Psoas muscle (tissue), 8 donors: ENCODE data around the gene PSMD4. TPM values are rescaled to one million over a fixed set of nuclear protein-coding genes. Genes with fewer than 3 reads are reported as not detected.
A peak's percentile ranks its signal among the peaks of the same experiment; 100 is the strongest.

ENCODE experiments used
- ATAC-seq, 4 donors: fragments of 200-7000 bp; cut with Tn5 transposase; one replicate each; pipeline ENCODE4 v1.9.1; 2020; ENCODE audit warnings: moderate library complexity in 3 of 4, mild to moderate bottlenecking in 2 of 4
- DNase-seq, 2 donors: peaks; one replicate each; pipeline ENCODE4 v3.0.0-alpha.2; 2020
- H3K27ac ChIP-seq: fragments of 200-600 bp; one replicate; pipeline ENCODE4 v1.8.0; 2022
- H3K27me3 ChIP-seq, 3 donors: fragments of 200-600 bp in 1 of 3; one replicate each; pipeline versions ENCODE4 v1.6.1 to v1.8.0; 2013 to 2022; ENCODE audit warnings: low read length in 2 of 3, mild to moderate bottlenecking in 2 of 3, moderate library complexity in 1 of 3; ENCODE audit not compliant: insufficient read depth in 3 of 3
- H3K36me3 ChIP-seq, 2 donors: fragments of 200-600 bp in 1 of 2; one replicate each; pipeline versions ENCODE4 v1.6.1 to v1.8.0; 2013 to 2022; ENCODE audit warnings: low read depth in 1 of 2, mild to moderate bottlenecking in 1 of 2, moderate library complexity in 1 of 2; ENCODE audit not compliant: insufficient read depth in 1 of 2
- H3K4me1 ChIP-seq: fragments of 200-600 bp; one replicate; pipeline ENCODE4 v1.8.0; 2022
- H3K4me3 ChIP-seq: fragments of 200-600 bp; one replicate; pipeline ENCODE4 v1.8.0; 2022; ENCODE audit warnings: mild to moderate bottlenecking
- H3K9me3 ChIP-seq: fragments of 200-600 bp; one replicate; pipeline ENCODE4 v1.8.0; 2022
- CTCF ChIP-seq: fragments of 200-600 bp; IDR thresholded peaks from one replicate; pipeline ENCODE4 v1.8.0; 2022; ENCODE audit warnings: antibody characterized with exemption
- WGBS, 3 donors: extraction: QIAGEN DNeasy Blood & Tissue Kit; methylation state at CpG; one replicate each; pipeline versions ENCODE4 v1.1.6 to v1.1.7; 2013; 5-methylcytosine and 5-hydroxymethylcytosine counted together
- intact Hi-C, 2 donors: fragments of 100-400 bp; cut with DNase I; formaldehyde crosslinking; loops; one replicate each; pipeline versions ENCODE4 v1.11.0 to v1.14.2; 2022
- polyA plus RNA-seq, 3 donors: library from polyadenylated mRNA; stranded (reverse); fragments of 200-250 nt; gene quantifications; one replicate each; pipeline ENCODE4 v1.2.3, GENCODE V29; 2013
- total RNA-seq, 4 donors: library from RNA; stranded (reverse); fragmentation: NEBNext Ultra II Directional in 2 of 4; extraction: Animal tissue kit (Norgen Biotek cat#: 25700) in 2 of 4; gene quantifications; one replicate each; pipeline versions ENCODE4 v1.2.1 to v1.2.4, GENCODE V29; 2021 to 2023
- donor health status: healthy with polysubstance abuse.
- donor health status: DM: no; HTN: no; CAD: no; lungs with moderate emphysema.
- donor health status: Bipolar disorder and iron deficiency.
- donor health status: healthy.
- donor health status: DM: yes; HTN: yes; CAD: no.
- donor health status: DM: no; HTN: no; CAD: no.
- donor health status: DM: no; HTN: no; CAD: no.
- donor health status: DM: yes; HTN: yes; CAD: no.

PSMD4 gene
- total and polyA plus RNA-seq, 7 donors = 208 to 486 (median 298) TPM

- ATAC-seq = no peak
- H3K9me3 ChIP-seq = no peaks in the 10 kb centered on the region
- H3K4me3 ChIP-seq = no peak overlapping the region
- no peaks in the 10 kb centered on the region for H3K27me3 ChIP-seq
- H3K27ac ChIP-seq = no peak overlapping the region
- TF ChIP-seq CTCF = no peak
- intact Hi-C loops = loop anchor here (10.0 kb wide), 1 partner anchor 152 kb away; no protein-coding TSS in a partner anchor
- H3K36me3 ChIP-seq = peaks cover 6 to 82% of the 10 kb centered on the region in 2 donors
- H3K4me1 ChIP-seq = no peaks in the 10 kb centered on the region
- no peak for DNase-seq
- 85 to 95% (median 85%) methylated on average over 2 of the region's 2 CpGs for WGBS, 3 donors
Measured at GRCh38 chr1:151246786-151247185, 7.7 kb upstream of the PSMD4 start.

- H3K27ac ChIP-seq = peak overlapping the region; percentile 20
- ATAC-seq (peak; percentile 46 to 60 (median 50)), DNase-seq (peak; percentile 29 to 63)
- no peaks in the 10 kb centered on the region for H3K9me3 ChIP-seq
- H3K27me3 ChIP-seq = no peaks in the 10 kb centered on the region
- H3K4me1 ChIP-seq = peaks cover 13% of the 10 kb centered on the region
- TF ChIP-seq CTCF = peak; percentile 81
- peaks cover 6 to 32% of the 10 kb centered on the region in 2 donors for H3K36me3 ChIP-seq
- WGBS, 3 donors = 62 to 69% (median 62%) methylated on average over 16 of the region's 16 CpGs
- intact Hi-C loops = loop anchor here (1.0 to 2.0 kb wide), 2 partner anchors 53 to 55 kb away; partner anchors contain the start of gene PIP5K1A (in 1 of the 2)
- no peak overlapping the region for H3K4me3 ChIP-seq
Measured at GRCh38 chr1:151251656-151252470, 2.7 kb upstream of the PSMD4 start.

GRCh38 chr1:151255381-151255780 lies 847 bp downstream of the PSMD4 start:
- Histone ChIP-seq H3K9me3 (no peaks in the 10 kb centered on the region), H3K4me3 (peak overlapping the region; percentile 100), H3K27ac (peak overlapping the region; percentile 98), H3K4me1 (peaks cover 35% of the 10 kb centered on the region), H3K36me3 (no peaks in the 10 kb centered on the region), H3K27me3 (no peaks in the 10 kb centered on the region)
- DNase-seq (no peak), ATAC-seq (peak in 1 of 4 donors; percentile 4)
- 20 to 24% (median 21%) methylated on average over 10 of the region's 10 CpGs for WGBS, 3 donors
- intact Hi-C loops = no loop called here
- TF ChIP-seq CTCF = no peak

GRCh38 chr1:151259351-151259750 lies 4.8 kb downstream of the PSMD4 start:
- Histone ChIP-seq H3K4me3 (no peak overlapping the region), H3K36me3 (peaks cover 4 to 27% of the 10 kb centered on the region in 2 donors), H3K27ac (no peak overlapping the region), H3K9me3 (no peaks in the 10 kb centered on the region), H3K4me1 (peaks cover 35% of the 10 kb centered on the region), H3K27me3 (no peaks in the 10 kb centered on the region)
- intact Hi-C loops = no loop called here
- DNase-seq (no peak), ATAC-seq (no peak)
- TF ChIP-seq CTCF = no peak
- 80 to 88% (median 85%) methylated on average over 2 of the region's 2 CpGs for WGBS, 3 donors
